NCI-H226 (cell line): ENCODE results near the gene ZPR1.
"Not testable (repeated sequence)": the region's sequence is repeated elsewhere in the genome, so short reads cannot be mapped to it uniquely, and the experiment has no call there.

Experiments
- DNase-seq: peaks from one replicate; pipeline ENCODE4 v3.0.0-alpha.2; 2015

ZPR1 gene

GRCh38 chr11:116823031-116823843 is 35.4 kb upstream of the ZPR1 start, which contains the start of gene APOA4:
TSS of gene APOA4 (minus strand) at chr11:116823304. CDS start at chr11:116823191, 113 bp downstream.
- no peak for DNase-seq

GRCh38 chr11:116822575-116822974 is 34.8 kb upstream of the ZPR1 start:
- DNase-seq: no peak

GRCh38 chr11:116821050-116821918 is 33.5 kb upstream of the ZPR1 start:
- DNase-seq: no peak

GRCh38 chr11:116819049-116819448 is 31.2 kb upstream of the ZPR1 start:
- no peak for DNase-seq

- no peak for DNase-seq
Measured at GRCh38 chr11:116814502-116814901, 26.7 kb upstream of the ZPR1 start.

- DNase-seq: no peak
Measured at GRCh38 chr11:116813781-116814471, 26.1 kb upstream of the ZPR1 start.

GRCh38 chr11:116813170-116813569 is 25.3 kb upstream of the ZPR1 start:
- no peak for DNase-seq

GRCh38 chr11:116812109-116812508 is 24.3 kb upstream of the ZPR1 start:
- DNase-seq: no peak

GRCh38 chr11:116811194-116811593 is 23.4 kb upstream of the ZPR1 start:
- no peak for DNase-seq

GRCh38 chr11:116808262-116809175 is 20.7 kb upstream of the ZPR1 start:
- no peak for DNase-seq

GRCh38 chr11:116807601-116808261 is 19.9 kb upstream of the ZPR1 start:
- DNase-seq: no peak

- no peak for DNase-seq
Measured at GRCh38 chr11:116804001-116804400, 16.2 kb upstream of the ZPR1 start.

GRCh38 chr11:116801662-116802061 is 13.8 kb upstream of the ZPR1 start:
- DNase-seq: not testable (repeated sequence)

GRCh38 chr11:116800610-116801009 is 12.8 kb upstream of the ZPR1 start:
- no peak for DNase-seq

- no peak for DNase-seq
Measured at GRCh38 chr11:116798368-116798767, 10.5 kb upstream of the ZPR1 start.

- peak; percentile 56 for DNase-seq
Measured at GRCh38 chr11:116797816-116798215, 10.0 kb upstream of the ZPR1 start.

GRCh38 chr11:116796548-116796947 is 8.7 kb upstream of the ZPR1 start:
- DNase-seq: no peak

GRCh38 chr11:116794851-116795250 is 7.0 kb upstream of the ZPR1 start:
- DNase-seq: no peak

- no peak for DNase-seq
Measured at GRCh38 chr11:116793772-116794097, 5.9 kb upstream of the ZPR1 start.

GRCh38 chr11:116792869-116793771 is 5.3 kb upstream of the ZPR1 start:
- peak; percentile 67 for DNase-seq
